ENCODE data around the gene JPH3.

The JPH3 gene

GRCh38 chr16:87602001-87602775 is at the start of gene JPH3:
TSS of gene JPH3 (plus strand) at chr16:87602508. CDS start at chr16:87603147, 639 bp downstream.
- DNase-seq (ENCODE audit: low read depth in 2 of 2): no peak

- DNase-seq (ENCODE audit: low read depth in 2 of 2): no peak
These were observed 49.3 kb upstream of the JPH3 start for GRCh38 chr16:87552772-87553573.

- DNase-seq (ENCODE audit: low read depth in 2 of 2): no peak
These were observed 47.4 kb upstream of the JPH3 start for GRCh38 chr16:87554754-87555427.

GRCh38 chr16:87555647-87556046 is 46.7 kb upstream of the JPH3 start:
- no peak for DNase-seq (ENCODE audit: low read depth in 2 of 2)

GRCh38 chr16:87556941-87557459 is 45.3 kb upstream of the JPH3 start:
- no peak for DNase-seq (ENCODE audit: low read depth in 2 of 2)

- no peak for DNase-seq (ENCODE audit: low read depth in 2 of 2)
These were observed 43.6 kb upstream of the JPH3 start for GRCh38 chr16:87558682-87559081.

- no peak for DNase-seq (ENCODE audit: low read depth in 2 of 2)
These were observed 42.4 kb upstream of the JPH3 start for GRCh38 chr16:87559945-87560344.

- DNase-seq (ENCODE audit: low read depth in 2 of 2): peak in 1 of 2 donors; percentile 28
These were observed 41.7 kb upstream of the JPH3 start for GRCh38 chr16:87560428-87561199.

GRCh38 chr16:87561200-87562105 is 40.9 kb upstream of the JPH3 start:
- DNase-seq (ENCODE audit: low read depth in 2 of 2): no peak

- DNase-seq (ENCODE audit: low read depth in 2 of 2): no peak
These were observed 40.1 kb upstream of the JPH3 start for GRCh38 chr16:87562201-87562600.

GRCh38 chr16:87563022-87563421 is 39.3 kb upstream of the JPH3 start:
- no peak for DNase-seq (ENCODE audit: low read depth in 2 of 2)

- DNase-seq (ENCODE audit: low read depth in 2 of 2): no peak
These were observed 38.4 kb upstream of the JPH3 start for GRCh38 chr16:87563714-87564523.

- DNase-seq (ENCODE audit: low read depth in 2 of 2): no peak
These were observed 37.9 kb upstream of the JPH3 start for GRCh38 chr16:87564524-87564778.

GRCh38 chr16:87569601-87570571 is 32.4 kb upstream of the JPH3 start:
- no peak for DNase-seq (ENCODE audit: low read depth in 2 of 2)

GRCh38 chr16:87570572-87570937 is 31.8 kb upstream of the JPH3 start:
- no peak for DNase-seq (ENCODE audit: low read depth in 2 of 2)

- DNase-seq (ENCODE audit: low read depth in 2 of 2): no peak
These were observed 31.1 kb upstream of the JPH3 start for GRCh38 chr16:87570938-87571867.

GRCh38 chr16:87571868-87572244 is 30.5 kb upstream of the JPH3 start:
- DNase-seq (ENCODE audit: low read depth in 2 of 2): no peak

GRCh38 chr16:87572959-87573358 is 29.3 kb upstream of the JPH3 start:
- no peak for DNase-seq (ENCODE audit: low read depth in 2 of 2)
